Heart left ventricle (tissue), 16 donors: ENCODE results near the gene C10orf143. TPM values are rescaled to one million over a fixed set of nuclear protein-coding genes. Genes with fewer than 3 reads are reported as not detected.
A peak's percentile ranks its signal among the peaks of the same experiment; 100 is the strongest.
"Not testable (repeated sequence)": the region's sequence is repeated elsewhere in the genome, so short reads cannot be mapped to it uniquely, and the experiment has no call there.

Experiments
- ATAC-seq, 4 donors: fragments of 200-7000 bp; cut with Tn5 transposase; one replicate each; pipeline ENCODE4 v1.9.1; 2020 to 2022; ENCODE audit warnings: moderate library complexity in 4 of 4, mild to moderate bottlenecking in 3 of 4, moderate number of reproducible peaks in 1 of 4
- DNase-seq, 5 donors: peaks; one replicate each; pipeline ENCODE4 v3.0.0-alpha.2; 2020
- H3K27ac ChIP-seq, 12 donors: fragments of 200-600 bp; sonication (generic) in 4 of 12; one replicate each; pipeline versions ENCODE4 v1.5.0 to v1.8.0; 2016 to 2022; ENCODE audit warnings: mild to moderate bottlenecking in 2 of 12
- H3K27me3 ChIP-seq, 9 donors: fragments of 200-600 bp; sonication (generic) in 2 of 9; one replicate each; pipeline versions ENCODE4 v1.5.1 to v1.8.0; 2016 to 2022; ENCODE audit warnings: mild to moderate bottlenecking in 3 of 9
- H3K36me3 ChIP-seq, 9 donors: fragments of 200-600 bp; sonication (generic) in 2 of 9; one replicate each; pipeline versions ENCODE4 v1.5.0 to v1.8.0; 2018 to 2022; ENCODE audit warnings: mild to moderate bottlenecking in 2 of 9
- H3K4me1 ChIP-seq, 12 donors: fragments of 200-600 bp; sonication (generic) in 4 of 12; one replicate each; pipeline versions ENCODE4 v1.5.0 to v1.8.0; 2016 to 2022; ENCODE audit warnings: mild to moderate bottlenecking in 3 of 12
- H3K4me3 ChIP-seq, 12 donors: fragments of 200-600 bp; sonication (generic) in 4 of 12; one replicate each; pipeline versions ENCODE4 v1.5.0 to v1.8.0; 2017 to 2022; ENCODE audit warnings: mild to moderate bottlenecking in 9 of 12, moderate library complexity in 4 of 12
- H3K9me3 ChIP-seq, 12 donors: fragments of 200-600 bp; sonication (generic) in 4 of 12; one replicate each; pipeline versions ENCODE4 v1.5.0 to v1.8.0; 2016 to 2022; ENCODE audit warnings: mild to moderate bottlenecking in 1 of 12
- CTCF ChIP-seq, 12 donors: fragments of 200-600 bp; sonication (generic) in 4 of 12; IDR thresholded peaks; one replicate each; pipeline versions ENCODE4 v1.5.0 to v1.8.0; 2018 to 2022; ENCODE audit warnings: antibody characterized with exemption in 12 of 12, mild to moderate bottlenecking in 5 of 12
- POLR2A ChIP-seq, 2 donors: fragments of 450-650 bp; IDR thresholded peaks; one replicate each; pipeline ENCODE4 v1.6.1; 2017; ENCODE audit warnings: antibody characterized with exemption in 2 of 2, mild to moderate bottlenecking in 2 of 2, moderate library complexity in 2 of 2
- WGBS, 4 donors: extraction: QIAGEN DNeasy Blood & Tissue Kit in 2 of 4; methylation state at CpG; one replicate each; pipeline versions ENCODE4 v1.1.5 to v1.1.7; 2013 to 2018; 5-methylcytosine and 5-hydroxymethylcytosine counted together
- intact Hi-C, 10 donors: fragments of 100-400 bp; cut with DNase I; formaldehyde crosslinking; loops; one replicate each; pipeline versions ENCODE4 v1.11.1 to v1.14.2; 2022
- polyA plus RNA-seq, 2 donors: library from polyadenylated mRNA; stranded (reverse); fragments of 200-250 nt; gene quantifications; one replicate each; pipeline ENCODE4 v1.2.3, GENCODE V29; 2013
- total RNA-seq, 9 donors: library from RNA; depleted of rRNA in 2 of 9; stranded (reverse); fragments of >200 nt in 2 of 9; fragmentation: NEBNext Ultra II Directional in 3 of 9; extraction: Animal tissue kit (Norgen Biotek cat#: 25700) in 3 of 9; gene quantifications; one replicate each; pipeline versions ENCODE4 v1.1.0 to v1.2.4, GENCODE V29; 2016 to 2023
- donor health status: ischemic (EF 13 %, LVEDD 7.1; RV severe dilation, severe dysfunction).
- donor health status: healthy with polysubstance abuse.
- donor health status: DM: no; HTN: yes; CAD: no.
- donor health status: DM: no; HTN: no; CAD: no.
- donor health status: ischemic (EF 25% LVEDD 6.9; RV normal size, moderate dysfunction).
- donor health status: ischemic (EF 25% LVEDD 5.7; RV mildly dilated, moderate dysfunction).
- donor health status: healthy.
- donor health status: DM: yes; HTN: yes; CAD: no.
- donor health status: ischemic (EF 35%, LVEDD 5.7; RV mildly dilated, moderate dysfunction).
- donor health status: nonischemic (EF 11% LVEDD 7.7; RV severe dilation, severe dysfunction).
- donor health status: DM: yes; HTN: yes; CAD: no.
- donor health status: PGD.
- donor health status: ischemic (EF 29% LVEDD 5.4; RV normal size, mild dysfunction).
- donor health status: nonischemic (EF 23%, LVEDD 6.1; RV moderate dilation, normal function).

C10orf143 gene
- total and polyA plus RNA-seq, 11 donors: 0.32 to 3.7 (median 1.6) TPM; not detected in 1

GRCh38 chr10:130108934-130109604 is 1.6 kb downstream of the C10orf143 start:
- ATAC-seq (no peak), DNase-seq (no peak)
- WGBS, 4 donors: 50 to 55% (median 52%) methylated on average over 6 of the region's 6 CpGs
- peak overlapping the region in 5 of 12 donors; percentile 91 to 97 (median 94) for H3K27ac ChIP-seq
- intact Hi-C loops: no loop called here
- no peaks in the 10 kb centered on the region for H3K9me3 ChIP-seq
- peak overlapping the region in 9 of 12 donors; percentile 73 to 89 (median 79) for H3K4me3 ChIP-seq
- peaks cover 0 to 7% (median 0%) of the 10 kb centered on the region in 9 donors for H3K36me3 ChIP-seq
- no peaks in the 10 kb centered on the region for H3K27me3 ChIP-seq
- TF ChIP-seq CTCF (IDR thresholded peaks at IDR 0.05): no peak
- TF ChIP-seq POLR2A (IDR thresholded peaks at IDR 0.05): no peak
- H3K4me1 ChIP-seq: peaks cover 0 to 26% (median 16%) of the 10 kb centered on the region in 12 donors

DNA sequence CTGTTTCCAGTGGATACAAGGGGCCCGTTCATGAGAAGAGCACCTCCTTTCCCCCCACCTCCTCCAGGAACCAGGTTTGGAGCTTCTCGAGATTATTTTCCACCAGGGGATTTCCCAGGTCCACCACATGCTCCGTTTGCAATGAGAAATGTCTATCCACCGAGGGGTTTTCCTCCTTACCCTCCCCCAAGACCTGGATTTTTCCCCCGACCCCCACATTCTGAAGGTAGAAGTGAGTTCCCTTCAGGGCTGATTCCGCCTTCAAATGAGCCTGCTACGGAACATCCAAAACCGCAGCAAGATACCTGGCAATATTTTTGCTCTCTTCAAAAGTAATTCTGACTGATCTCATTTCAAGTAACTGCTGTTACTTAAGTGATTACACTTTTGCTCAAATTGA is 2.5 kb downstream of the C10orf143 start:
- H3K27me3 ChIP-seq, DNase-seq, ATAC-seq, H3K4me3 ChIP-seq, intact Hi-C loops, H3K27ac ChIP-seq, H3K9me3 ChIP-seq: not testable (repeated sequence)
- H3K36me3 ChIP-seq: peaks cover 0 to 10% (median 0%) of the 10 kb centered on the region in 9 donors
- H3K4me1 ChIP-seq: peaks cover 0 to 26% (median 16%) of the 10 kb centered on the region in 12 donors
- 81 to 89% (median 86%) methylated on average over 8 of the region's 8 CpGs for WGBS, 4 donors

DNA sequence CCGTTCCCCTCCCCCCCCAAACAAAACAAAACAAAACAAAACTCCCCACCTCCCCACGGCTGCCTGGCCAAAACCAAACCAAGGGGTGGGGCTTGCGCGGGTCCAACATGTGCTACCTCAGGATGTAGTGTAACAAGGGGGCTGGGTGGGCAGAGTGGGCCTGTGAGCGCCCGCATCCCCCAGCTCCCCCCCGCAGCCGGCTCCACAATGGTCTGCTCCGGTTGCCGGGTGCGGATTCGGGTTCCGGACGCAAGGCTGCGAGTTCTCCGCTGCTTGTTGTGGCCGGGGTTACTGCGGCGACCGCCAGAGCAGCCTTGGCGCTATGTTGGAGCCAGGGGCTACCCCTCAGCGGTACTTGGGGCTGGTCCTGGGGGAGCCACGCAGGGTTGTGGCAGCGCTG is 4.9 kb downstream of the C10orf143 start:
- peaks cover 0 to 16% (median 9%) of the 10 kb centered on the region in 12 donors for H3K4me1 ChIP-seq
- no peak overlapping the region for H3K4me3 ChIP-seq
- no peak for DNase-seq

GRCh38 chr10:130099344-130099743 is 11.3 kb downstream of the C10orf143 start:
- Histone ChIP-seq H3K4me1 (no peaks in the 10 kb centered on the region), H3K4me3 (no peak overlapping the region), H3K9me3 (peaks cover 0 to 4% (median 0%) of the 10 kb centered on the region in 12 donors), H3K36me3 (peaks cover 0 to 5% (median 0%) of the 10 kb centered on the region in 9 donors), H3K27ac (no peak overlapping the region), H3K27me3 (no peaks in the 10 kb centered on the region)
- ATAC-seq (no peak), DNase-seq (no peak)
- TF ChIP-seq CTCF (IDR thresholded peaks at IDR 0.05) (no peak), POLR2A (IDR thresholded peaks at IDR 0.05) (no peak)
- WGBS, 4 donors: 95 to 97% (median 96%) methylated on average over 6 of the region's 6 CpGs
- intact Hi-C loops: no loop called here

More for the DNA sequence above, 4.9 kb downstream of the C10orf143 start:
- Histone ChIP-seq H3K27me3 (no peaks in the 10 kb centered on the region), H3K27ac (no peak overlapping the region), H3K36me3 (peaks cover 0 to 10% (median 0%) of the 10 kb centered on the region in 9 donors), H3K9me3 (no peaks in the 10 kb centered on the region)
- WGBS, 4 donors: 74 to 81% (median 79%) methylated on average over 11 to 24 of the region's 24 CpGs
- intact Hi-C loops: no loop called here
- TF ChIP-seq POLR2A (IDR thresholded peaks at IDR 0.05) (no peak), CTCF (IDR thresholded peaks at IDR 0.05) (no peak)
- no peak for ATAC-seq

GRCh38 chr10:130090565-130090964 is 20.1 kb downstream of the C10orf143 start:
- WGBS, 4 donors: 87 to 100% (median 91%) methylated on average over 3 to 5 of the region's 5 CpGs
- peaks cover 0 to 12% (median 0%) of the 10 kb centered on the region in 12 donors for H3K9me3 ChIP-seq
- H3K4me1 ChIP-seq, H3K4me3 ChIP-seq, H3K36me3 ChIP-seq, H3K27me3 ChIP-seq, H3K27ac ChIP-seq, DNase-seq, intact Hi-C loops, ATAC-seq: not testable (repeated sequence)
